ENCODE results near the gene MRPS30.
"Not testable (repeated sequence)": the region's sequence is repeated elsewhere in the genome, so short reads cannot be mapped to it uniquely, and the experiment has no call there.

The MRPS30 gene

GRCh38 chr5:44808435-44809214 is at the start of gene MRPS30:
TSS of gene MRPS30 (plus strand) at chr5:44808947. CDS start at chr5:44808963, 16 bp downstream.
- peak; percentile 39 to 97 (median 92) for DNase-seq

GRCh38 chr5:44769200-44769876 is 39.4 kb upstream of the MRPS30 start:
- no peak for DNase-seq

- no peak for DNase-seq
Observed at GRCh38 chr5:44769877-44770209, 38.9 kb upstream of the MRPS30 start.

- DNase-seq, result no peak
Observed at GRCh38 chr5:44770780-44771717, 37.7 kb upstream of the MRPS30 start.

GRCh38 chr5:44772397-44772796 is 36.4 kb upstream of the MRPS30 start:
- not testable (repeated sequence) for DNase-seq

GRCh38 chr5:44774279-44774880 is 34.4 kb upstream of the MRPS30 start:
- peak in 1 of 56 donors; percentile 1 for DNase-seq

- DNase-seq, result no peak
Observed at GRCh38 chr5:44779167-44779566, 29.6 kb upstream of the MRPS30 start.

- DNase-seq, result no peak
Observed at GRCh38 chr5:44783634-44784315, 25.0 kb upstream of the MRPS30 start.

GRCh38 chr5:44787731-44788130 is 21.0 kb upstream of the MRPS30 start:
- no peak for DNase-seq

- DNase-seq, result not testable (repeated sequence)
Observed at GRCh38 chr5:44789372-44789995, 19.3 kb upstream of the MRPS30 start.

- DNase-seq, result not testable (repeated sequence)
Observed at GRCh38 chr5:44792031-44792673, 16.6 kb upstream of the MRPS30 start.

- no peak for DNase-seq
Observed at GRCh38 chr5:44794371-44794770, 14.4 kb upstream of the MRPS30 start.

- no peak for DNase-seq
Observed at GRCh38 chr5:44795496-44795895, 13.3 kb upstream of the MRPS30 start.

GRCh38 chr5:44797841-44798240 is 10.9 kb upstream of the MRPS30 start:
- DNase-seq, result no peak

GRCh38 chr5:44801992-44802391 is 6.8 kb upstream of the MRPS30 start:
- no peak for DNase-seq

GRCh38 chr5:44806608-44807007 is 2.1 kb upstream of the MRPS30 start:
- no peak for DNase-seq

- no peak for DNase-seq
Observed at GRCh38 chr5:44807269-44807668, 1.5 kb upstream of the MRPS30 start.

GRCh38 chr5:44809215-44809955 is 638 bp downstream of the MRPS30 start:
- peak in 50 of 56 donors; percentile 0 to 81 (median 50) for DNase-seq

- no peak for DNase-seq
Observed at GRCh38 chr5:44809956-44810420, 1.2 kb downstream of the MRPS30 start.

Data from nucleus accumbens (tissue), 56 donors.